Activated CD4-positive, alpha-beta T cell treated with anti-CD3 and anti-CD28 coated beads, Interleukin-2, amount 10 ng/mL, durations not matched to agents 7 days and 5 days (primary cell): ENCODE results near the gene TSPAN3. TPM values are rescaled to one million over a fixed set of nuclear protein-coding genes. Genes with fewer than 3 reads are reported as not detected.

Source experiments
- CTCF ChIA-PET: fragments of 350-600 bp; sonication (Branson Sonifier 250); formaldehyde crosslinking; loops from one replicate; lab custom pipeline; 2021; ENCODE audit warnings: antibody characterized with exemption; lab: Charles Lee
- POLR2A ChIA-PET: fragments of 350-600 bp; sonication (Branson Sonifier 250); formaldehyde crosslinking; loops from one replicate; lab custom pipeline; 2021; ENCODE audit warnings: antibody characterized with exemption; lab: Charles Lee
- DNase-seq: peaks from one replicate; pipeline ENCODE4 v3.0.0-alpha.2; 2020
- H3K27ac Mint-ChIP-seq: one replicate; pipeline ENCODE4 v1.8.0; 2021; ENCODE audit warnings: mild to moderate bottlenecking, moderate library complexity, mixed read lengths
- H3K27me3 Mint-ChIP-seq: one replicate; pipeline ENCODE4 v1.8.0; 2021; ENCODE audit warnings: mixed read lengths
- H3K36me3 Mint-ChIP-seq: one replicate; pipeline ENCODE4 v1.8.0; 2021; ENCODE audit warnings: low read depth, mixed read lengths
- H3K4me1 Mint-ChIP-seq: one replicate; pipeline ENCODE4 v1.8.0; 2021; ENCODE audit warnings: mixed read lengths
- H3K4me3 Mint-ChIP-seq: one replicate; pipeline ENCODE4 v1.8.0; 2021; ENCODE audit warnings: mild to moderate bottlenecking, moderate library complexity, mixed read lengths
- H3K9me3 Mint-ChIP-seq: one replicate; pipeline ENCODE4 v1.8.0; 2021; ENCODE audit warnings: mixed read lengths
- total RNA-seq, 2 experiments: library from RNA; stranded (reverse); gene quantifications; one replicate each; pipeline ENCODE4 v1.2.3, GENCODE V29; 2021

Gene TSPAN3
- total RNA-seq, 2 experiments from 2014 or later = 14.5 to 16.7 TPM

GRCh38 chr15:77021803-77022381 is 49.0 kb downstream of the TSPAN3 start:
- Mint-ChIP-seq H3K4me1 (peaks cover 74% of the 10 kb centered on the region), H3K4me3 (peak overlapping the region; percentile 54), H3K36me3 (peaks cover 63% of the 10 kb centered on the region), H3K27ac (peak overlapping the region; percentile 98), H3K9me3 (no peaks in the 10 kb centered on the region), H3K27me3 (no peaks in the 10 kb centered on the region)
- ChIA-PET POLR2A (interaction anchor here (0.7 kb wide), 1 partner anchor 46 kb away, joined by 3 read pairs; no protein-coding TSS in a partner anchor), CTCF (interaction anchor here (2.5 to 3.1 kb wide), 3 partner anchors 8 to 49 kb away, joined by 10 to 16 read pairs (median 12); no protein-coding TSS in a partner anchor)
- peak; percentile 71 for DNase-seq

DNA sequence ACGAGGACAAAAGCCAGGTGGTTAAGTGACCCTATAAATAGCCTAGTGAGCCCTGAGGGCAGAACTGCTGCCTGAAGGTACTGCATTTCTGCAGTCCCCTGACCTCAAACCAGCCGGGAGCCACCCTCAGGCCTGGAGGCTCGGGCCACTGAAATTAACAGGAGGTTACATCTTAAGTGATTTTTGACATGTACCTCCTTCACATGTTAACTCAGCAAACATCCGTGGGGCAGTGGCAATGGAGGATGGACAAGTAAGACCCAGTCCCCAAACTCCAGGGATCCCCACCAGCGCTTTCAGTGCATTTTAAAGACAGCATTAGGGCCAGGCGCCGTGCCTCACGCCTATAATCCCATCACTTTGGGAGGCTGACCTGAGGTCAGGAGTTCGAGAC is 49.8 kb downstream of the TSPAN3 start:
- Mint-ChIP-seq H3K4me3 (peak overlapping the region; percentile 54), H3K9me3 (no peaks in the 10 kb centered on the region), H3K27me3 (no peaks in the 10 kb centered on the region), H3K4me1 (peaks cover 77% of the 10 kb centered on the region), H3K27ac (peak overlapping the region; percentile 98), H3K36me3 (peaks cover 61% of the 10 kb centered on the region)
- no peak for DNase-seq
- ChIA-PET CTCF (interaction anchor here (2.5 kb wide), 1 partner anchor 10 kb away, joined by 12 read pairs; no protein-coding TSS in a partner anchor), POLR2A (no interaction called here)

DNA sequence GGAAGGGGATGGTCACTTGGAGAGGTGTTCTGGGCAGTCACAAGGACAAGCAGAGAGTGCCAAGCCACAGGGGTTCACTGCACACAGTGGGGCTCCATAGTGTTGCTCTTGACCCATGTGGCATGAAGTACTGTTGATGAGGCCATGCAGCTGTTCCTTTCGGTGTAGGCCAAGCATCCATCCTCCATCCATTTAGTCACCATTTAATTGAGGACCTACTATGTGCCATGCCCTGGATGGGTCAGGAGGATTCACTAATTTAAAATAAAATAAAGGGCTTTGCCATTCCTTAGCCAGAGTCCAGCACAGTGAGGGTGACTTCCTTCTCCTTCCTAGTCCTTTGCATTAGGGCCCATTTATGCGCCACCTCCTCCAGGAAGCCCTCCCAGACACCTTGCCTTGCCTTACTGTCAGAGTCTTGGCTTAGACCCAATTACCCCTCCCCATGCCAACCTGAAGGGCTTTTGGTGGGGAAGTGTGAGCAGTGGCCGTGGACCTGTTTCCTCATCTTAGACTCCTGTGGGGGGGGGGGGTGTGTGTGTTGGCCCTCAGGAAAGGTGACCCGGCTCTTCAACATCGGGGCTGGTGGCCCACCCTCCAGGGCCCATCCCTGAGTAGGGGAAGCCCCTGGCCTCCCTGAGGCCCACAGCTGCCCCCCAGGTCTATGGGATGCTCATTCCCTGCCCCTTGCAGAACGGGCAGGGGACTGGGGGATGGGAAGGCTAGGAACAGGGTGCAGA is 50.4 kb downstream of the TSPAN3 start:
- no peaks in the 10 kb centered on the region for H3K9me3 Mint-ChIP-seq
- H3K36me3 Mint-ChIP-seq = peaks cover 55% of the 10 kb centered on the region
- no peak overlapping the region for H3K4me3 Mint-ChIP-seq

DNA sequence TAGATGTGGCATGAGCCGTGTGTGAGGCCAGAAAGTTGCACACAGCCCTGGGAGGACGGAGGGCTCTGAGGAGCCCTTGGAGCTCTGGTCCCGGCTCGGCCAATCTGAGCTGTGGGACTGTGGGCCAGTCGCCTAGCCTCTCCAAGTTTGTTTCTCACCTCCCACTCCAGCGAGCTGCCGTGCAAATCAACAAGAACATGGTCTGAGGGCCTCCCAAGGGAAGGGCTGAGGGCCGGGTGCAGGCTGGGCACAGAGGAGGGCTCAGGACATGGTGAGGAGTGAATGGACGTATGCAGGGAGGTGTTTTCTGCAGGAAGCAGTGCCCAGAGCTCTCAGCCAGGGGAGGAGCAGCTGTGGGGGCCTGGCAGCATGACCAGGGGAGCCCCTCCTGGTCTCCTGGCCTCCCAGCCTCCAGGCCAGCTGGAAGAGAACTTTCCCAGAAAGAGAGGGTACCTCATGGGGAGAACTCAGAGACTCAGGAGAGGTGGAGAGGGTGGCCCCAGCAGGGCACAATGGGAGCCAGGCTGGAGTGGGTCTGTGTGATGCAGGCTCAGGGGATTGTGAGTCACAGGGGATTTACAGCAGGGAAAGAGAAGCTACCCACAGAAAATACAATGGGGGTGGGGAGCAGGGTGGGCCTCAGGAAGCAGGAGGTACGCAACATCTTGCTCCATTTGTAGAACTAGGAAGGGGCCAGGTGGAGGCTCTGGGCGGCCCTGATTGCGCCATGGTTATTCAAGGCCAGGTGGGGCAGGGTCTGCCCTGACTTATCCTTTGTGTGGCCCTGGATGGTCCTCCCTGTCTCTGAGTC is 51.2 kb downstream of the TSPAN3 start:
- peaks cover 58% of the 10 kb centered on the region for H3K36me3 Mint-ChIP-seq
- peaks cover 88% of the 10 kb centered on the region for H3K4me1 Mint-ChIP-seq
- no peak for DNase-seq

More for the DNA sequence above, 50.4 kb downstream of the TSPAN3 start:
- CTCF ChIA-PET = interaction anchor here (1.0 to 1.7 kb wide), 3 partner anchors 16 to 168 kb away, joined by 3 read pairs; no protein-coding TSS in a partner anchor
- Mint-ChIP-seq H3K4me1 (peaks cover 80% of the 10 kb centered on the region), H3K27me3 (no peaks in the 10 kb centered on the region), H3K27ac (peak overlapping the region; percentile 98)
- no peak for DNase-seq
- POLR2A ChIA-PET = no interaction called here

DNA sequence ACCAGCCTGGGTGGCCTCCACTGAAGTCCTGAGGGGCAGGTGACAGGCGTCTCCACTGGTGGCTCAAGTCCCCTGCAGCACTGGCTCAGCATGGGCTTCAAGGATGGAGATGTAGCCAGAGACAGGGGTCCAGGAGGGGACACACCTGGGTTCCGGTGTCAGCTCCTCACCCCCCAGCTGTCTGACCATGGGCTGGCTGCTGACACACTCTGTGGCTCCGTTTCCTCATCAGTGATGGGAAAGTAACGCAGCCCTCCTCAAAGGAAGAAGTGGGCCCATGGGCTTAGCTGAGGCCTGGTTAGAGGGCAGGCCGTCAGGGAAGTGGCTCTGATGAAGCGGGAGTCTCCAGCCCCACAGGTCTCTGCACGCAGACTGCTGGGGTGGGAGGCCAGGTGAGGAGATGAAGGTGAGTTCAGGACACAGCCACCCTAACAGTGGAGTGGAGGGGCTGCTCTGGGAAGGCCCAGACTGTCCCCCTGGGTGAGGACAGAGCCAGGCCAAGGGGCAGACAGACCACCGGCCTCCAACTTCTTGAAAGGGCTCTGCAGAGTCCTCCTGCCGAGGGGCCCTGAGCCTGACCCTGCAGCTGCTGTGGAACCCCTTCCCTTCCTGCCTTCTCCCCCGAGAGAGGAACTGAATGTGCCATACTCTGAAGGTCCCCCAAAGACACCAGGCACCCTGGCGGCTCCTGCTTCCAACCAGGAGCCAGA is 52.0 kb downstream of the TSPAN3 start:
- Mint-ChIP-seq H3K4me1 (peaks cover 91% of the 10 kb centered on the region), H3K27me3 (no peaks in the 10 kb centered on the region), H3K4me3 (no peak overlapping the region), H3K36me3 (peaks cover 56% of the 10 kb centered on the region), H3K9me3 (no peaks in the 10 kb centered on the region), H3K27ac (peak overlapping the region; percentile 98)
- ChIA-PET POLR2A (interaction anchor here (0.6 kb wide), 1 partner anchor 14 kb away, joined by 3 read pairs; no protein-coding TSS in a partner anchor), CTCF (interaction anchor here (1.7 kb wide), 1 partner anchor 18 kb away, joined by 3 read pairs; no protein-coding TSS in a partner anchor)
- DNase-seq = no peak

More for the DNA sequence above, 51.2 kb downstream of the TSPAN3 start:
- Mint-ChIP-seq H3K4me3 (no peak overlapping the region), H3K27ac (peak overlapping the region; percentile 98), H3K27me3 (no peaks in the 10 kb centered on the region), H3K9me3 (no peaks in the 10 kb centered on the region)
- CTCF ChIA-PET = interaction anchor here (1.0 to 1.7 kb wide), 3 partner anchors 17 to 169 kb away, joined by 3 read pairs; no protein-coding TSS in a partner anchor
- POLR2A ChIA-PET = interaction anchor here (0.6 kb wide), 1 partner anchor 15 kb away, joined by 3 read pairs; no protein-coding TSS in a partner anchor

DNA sequence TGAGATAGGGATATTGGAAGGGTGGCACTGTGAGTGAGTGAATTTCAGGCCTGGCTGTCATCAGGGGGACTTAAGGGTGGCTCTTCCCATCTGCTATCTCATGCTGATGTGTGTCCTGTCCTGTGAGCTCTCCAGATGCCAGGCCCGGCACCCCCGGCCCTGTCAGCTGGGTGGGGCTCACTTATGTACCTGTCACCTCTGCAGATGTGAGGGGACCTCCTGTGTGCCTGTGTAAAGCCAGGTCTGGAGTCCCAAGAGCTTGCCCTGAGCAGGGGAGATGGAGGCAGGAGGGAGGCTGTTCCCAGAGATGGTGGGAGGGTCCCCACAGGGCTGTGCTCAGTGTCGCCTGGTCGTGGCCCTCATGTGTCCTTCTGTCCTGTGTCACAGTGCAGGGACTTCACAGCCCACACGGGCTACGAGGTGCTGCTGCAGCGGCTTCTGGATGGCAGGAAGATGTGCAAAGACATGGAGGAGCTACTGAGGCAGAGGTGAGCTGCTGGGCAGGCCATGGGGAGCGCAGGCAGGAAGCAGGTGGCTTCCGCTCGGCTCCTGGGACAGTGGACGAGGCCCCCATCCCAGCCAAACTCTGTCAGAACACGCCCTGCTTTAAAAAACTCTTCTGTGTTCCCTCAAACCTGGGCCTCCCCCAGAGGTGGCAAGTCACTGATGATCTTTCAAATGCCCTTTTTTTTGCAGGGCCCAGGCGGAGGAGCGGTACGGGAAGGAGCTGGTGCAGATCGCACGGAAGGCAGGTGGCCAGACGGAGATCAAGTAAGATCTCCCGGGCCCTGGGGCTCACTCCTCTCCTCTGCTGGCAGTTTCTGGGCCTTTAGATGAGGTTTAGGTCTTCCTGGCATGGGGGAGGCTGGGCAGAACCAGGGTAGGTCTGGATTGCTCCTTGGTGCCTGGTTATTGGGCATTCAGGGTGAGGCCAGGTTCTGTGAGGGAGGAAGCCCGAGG is 52.9 kb downstream of the TSPAN3 start:
- peaks cover 91% of the 10 kb centered on the region for H3K4me1 Mint-ChIP-seq
- ChIA-PET CTCF (interaction anchor here (1.3 kb wide), 1 partner anchor 11 kb away, joined by 4 read pairs; no protein-coding TSS in a partner anchor), POLR2A (no interaction called here)
- H3K36me3 Mint-ChIP-seq = peaks cover 54% of the 10 kb centered on the region
- H3K4me3 Mint-ChIP-seq = no peak overlapping the region
- peak overlapping the region; percentile 83 for H3K27ac Mint-ChIP-seq
- no peaks in the 10 kb centered on the region for H3K27me3 Mint-ChIP-seq
- H3K9me3 Mint-ChIP-seq = no peaks in the 10 kb centered on the region
- no peak for DNase-seq

DNA sequence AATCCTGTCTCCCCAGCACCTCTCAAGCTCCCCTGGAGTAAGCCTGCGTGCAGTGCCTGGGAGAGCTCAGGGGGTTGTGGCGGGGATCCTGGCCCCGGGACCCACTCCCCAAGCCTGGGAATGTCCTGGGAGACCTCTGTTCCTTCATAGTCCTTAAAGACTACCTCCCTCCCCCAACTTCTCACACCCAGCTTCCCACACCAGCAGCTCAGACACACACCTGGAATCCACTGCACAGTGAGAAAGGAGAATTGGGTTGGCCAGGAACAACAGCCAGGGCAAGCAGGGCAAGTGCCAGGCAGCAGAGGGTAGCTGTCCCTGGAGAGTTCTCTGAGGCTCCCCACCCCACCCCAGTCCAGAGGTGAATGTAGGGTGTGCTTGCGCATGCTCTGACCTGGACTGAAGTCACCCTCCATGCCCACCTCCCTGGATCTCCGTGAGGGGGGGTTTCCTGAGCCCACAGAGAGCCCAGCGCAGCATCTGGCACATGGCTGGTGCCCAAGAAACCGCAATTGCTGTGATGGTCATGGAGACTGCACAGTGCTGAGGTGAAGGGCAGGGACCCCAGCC is 53.7 kb downstream of the TSPAN3 start:
- CTCF ChIA-PET = interaction anchor here (1.0 to 1.4 kb wide), 3 partner anchors 10 to 22 kb away, joined by 3 to 4 read pairs (median 4); partner anchors contain the start of gene PSTPIP1
- peaks cover 90% of the 10 kb centered on the region for H3K4me1 Mint-ChIP-seq
- H3K36me3 Mint-ChIP-seq = peaks cover 57% of the 10 kb centered on the region
- no peak overlapping the region for H3K4me3 Mint-ChIP-seq
- DNase-seq = no peak
- no peaks in the 10 kb centered on the region for H3K9me3 Mint-ChIP-seq
- H3K27me3 Mint-ChIP-seq = no peaks in the 10 kb centered on the region
- POLR2A ChIA-PET = no interaction called here
- H3K27ac Mint-ChIP-seq = peak overlapping the region; percentile 57

DNA sequence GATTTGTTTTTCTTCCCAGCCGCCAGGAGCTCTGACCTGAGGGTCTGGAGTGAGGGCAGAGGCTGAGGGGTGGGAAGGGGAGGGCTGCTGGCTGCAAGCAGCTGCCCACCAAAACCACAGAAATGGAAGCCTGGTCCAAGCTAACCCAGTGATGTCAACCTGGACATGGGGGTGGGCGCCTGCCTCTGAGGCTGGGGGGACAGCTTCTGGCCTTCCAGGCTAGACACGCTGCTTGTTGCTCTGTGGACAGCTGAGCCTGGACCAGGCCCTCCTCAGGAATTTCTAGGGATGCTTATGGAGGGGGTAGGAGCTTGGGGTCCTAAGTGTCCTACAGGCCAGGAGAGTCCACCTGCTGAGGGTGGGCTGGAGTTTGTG is 54.6 kb downstream of the TSPAN3 start:
- no peak for DNase-seq
- Mint-ChIP-seq H3K36me3 (peaks cover 57% of the 10 kb centered on the region), H3K4me1 (peaks cover 90% of the 10 kb centered on the region), H3K9me3 (no peaks in the 10 kb centered on the region), H3K27me3 (no peaks in the 10 kb centered on the region), H3K27ac (no peak overlapping the region), H3K4me3 (no peak overlapping the region)
- CTCF ChIA-PET = interaction anchor here (1.0 to 4.3 kb wide), 3 partner anchors 15 to 42 kb away, joined by 3 to 18 read pairs (median 4); partner anchors contain the start of gene PSTPIP1
- POLR2A ChIA-PET = no interaction called here

GRCh38 chr15:77015646-77016320 is 55.1 kb downstream of the TSPAN3 start:
- POLR2A ChIA-PET = no interaction called here
- no peaks in the 10 kb centered on the region for H3K9me3 Mint-ChIP-seq
- H3K27ac Mint-ChIP-seq = peak overlapping the region; percentile 93
- H3K4me3 Mint-ChIP-seq = no peak overlapping the region
- peaks cover 59% of the 10 kb centered on the region for H3K36me3 Mint-ChIP-seq
- no peak for DNase-seq
- no peaks in the 10 kb centered on the region for H3K27me3 Mint-ChIP-seq
- CTCF ChIA-PET = interaction anchor here (0.7 to 4.3 kb wide), 5 partner anchors 8 to 41 kb away, joined by 3 to 18 read pairs (median 3); partner anchors contain the start of gene PSTPIP1
- H3K4me1 Mint-ChIP-seq = peaks cover 90% of the 10 kb centered on the region
